HG03457 (cell line): Measurements from ENCODE around the gene KCNMA1.

ENCODE experiments used
- ATAC-seq: cut with Tn5 transposase; IDR thresholded peaks from one replicate; pipeline ENCODE4 v1.9.1; 2021; ENCODE audit warnings: moderate number of reproducible peaks; ENCODE audit not compliant: unreplicated experiment

The KCNMA1 gene

DNA sequence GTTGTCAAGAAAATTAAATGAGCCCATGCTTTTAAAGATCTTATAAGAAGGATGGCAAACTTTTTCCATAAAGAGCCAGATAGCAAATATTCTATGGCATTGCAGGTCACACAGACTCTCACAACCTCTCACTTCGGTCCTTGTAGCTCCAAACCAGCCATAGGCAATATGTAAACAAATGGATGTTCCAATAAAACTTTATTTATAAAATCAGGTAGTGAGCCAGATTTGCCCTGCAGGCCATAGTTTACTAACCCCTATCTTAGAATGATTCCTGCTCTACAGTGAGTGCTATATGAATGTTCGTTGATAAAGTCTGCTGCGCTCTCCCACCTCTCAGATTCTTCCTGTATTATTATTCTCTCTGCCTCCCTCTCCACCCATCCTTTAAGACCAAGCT, 177.7 kb downstream of the KCNMA1 start:
- ATAC-seq: no peak

DNA sequence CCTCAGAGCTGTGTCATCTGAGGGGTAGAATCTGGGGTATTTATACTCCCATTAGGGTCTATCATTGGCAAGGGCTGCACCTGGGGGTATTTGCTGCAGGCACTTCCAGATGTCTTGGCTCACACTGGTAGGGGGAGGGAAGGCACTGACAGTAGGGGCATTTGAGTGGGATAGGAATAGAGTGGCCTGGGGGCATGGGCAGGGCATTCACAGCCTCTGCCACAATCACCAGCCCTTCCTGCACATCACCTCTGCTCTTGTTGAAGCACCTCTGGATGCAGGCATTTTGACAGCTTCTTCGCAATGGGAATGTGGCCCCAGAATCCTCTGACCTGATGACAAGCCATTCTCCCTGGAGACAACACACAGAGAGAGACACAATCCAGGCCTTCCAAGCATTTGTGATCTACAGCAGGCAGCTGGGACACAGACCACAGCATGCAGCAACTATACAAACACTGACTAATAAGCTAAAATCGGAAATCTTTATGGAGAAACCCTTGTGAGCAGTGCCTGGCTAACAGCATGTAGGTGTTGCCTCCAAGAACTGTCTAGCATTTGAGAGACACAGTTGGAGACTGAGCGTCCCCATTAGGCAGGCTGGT, 178.5 kb downstream of the KCNMA1 start:
- no peak for ATAC-seq

DNA sequence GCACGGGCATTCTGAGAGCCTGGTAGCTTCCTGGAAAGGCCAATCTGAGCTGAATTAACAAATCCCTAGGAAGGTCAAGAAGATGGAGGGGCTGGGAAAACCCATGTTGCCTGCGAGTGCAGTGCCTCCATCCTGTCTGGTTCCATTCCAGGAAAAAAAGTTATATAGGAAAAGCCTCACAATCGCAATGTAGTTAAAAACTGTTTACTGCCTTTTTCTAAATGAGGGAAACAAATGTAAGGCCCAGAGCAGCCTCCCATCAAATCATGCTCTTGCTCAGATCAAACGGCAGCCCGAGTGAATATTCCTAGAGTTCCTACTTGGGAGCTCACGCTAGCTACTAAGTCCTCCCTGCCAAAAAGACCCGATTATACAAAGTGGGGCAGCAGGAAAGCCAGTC, 179.9 kb downstream of the KCNMA1 start:
- ATAC-seq: no peak

DNA sequence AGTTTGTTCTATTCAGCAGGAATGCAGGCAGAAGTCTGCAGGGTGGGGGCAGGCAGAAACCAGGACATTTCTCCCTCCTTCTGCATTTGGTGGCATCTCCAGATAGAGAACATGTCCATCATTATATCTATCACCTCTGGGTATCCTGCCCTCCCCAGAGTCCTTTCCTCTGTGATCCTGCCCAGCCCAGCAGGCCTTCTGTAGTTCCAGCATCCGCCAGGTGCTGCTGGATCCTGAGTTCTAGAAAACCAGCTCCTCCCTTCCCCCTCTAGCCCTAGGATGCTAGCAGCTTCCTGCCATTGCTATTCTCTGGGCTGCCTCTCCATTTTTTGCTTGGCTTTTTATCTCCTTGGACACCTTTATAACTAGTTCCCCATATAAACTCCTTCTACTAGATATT, 180.3 kb downstream of the KCNMA1 start:
- no peak for ATAC-seq

DNA sequence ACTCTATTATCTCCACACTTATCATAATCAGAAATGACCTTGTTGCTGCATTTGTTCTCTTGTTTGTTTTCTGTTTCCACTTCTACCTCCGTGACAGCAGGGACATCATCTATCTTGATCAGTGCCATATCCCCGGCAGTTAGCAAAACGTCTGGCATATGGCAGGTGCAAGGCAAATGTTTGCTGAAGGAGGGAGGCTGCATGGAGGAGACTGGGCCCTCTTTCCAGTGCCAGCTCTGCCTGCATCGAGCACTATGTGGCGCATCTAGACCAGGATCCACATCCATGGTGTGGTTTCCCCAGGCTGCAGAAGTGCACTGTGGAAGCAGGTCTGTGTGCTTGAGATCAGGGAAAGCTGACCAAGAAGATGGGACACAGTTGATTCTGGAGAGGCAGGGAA, 181.2 kb downstream of the KCNMA1 start:
- no peak for ATAC-seq

DNA sequence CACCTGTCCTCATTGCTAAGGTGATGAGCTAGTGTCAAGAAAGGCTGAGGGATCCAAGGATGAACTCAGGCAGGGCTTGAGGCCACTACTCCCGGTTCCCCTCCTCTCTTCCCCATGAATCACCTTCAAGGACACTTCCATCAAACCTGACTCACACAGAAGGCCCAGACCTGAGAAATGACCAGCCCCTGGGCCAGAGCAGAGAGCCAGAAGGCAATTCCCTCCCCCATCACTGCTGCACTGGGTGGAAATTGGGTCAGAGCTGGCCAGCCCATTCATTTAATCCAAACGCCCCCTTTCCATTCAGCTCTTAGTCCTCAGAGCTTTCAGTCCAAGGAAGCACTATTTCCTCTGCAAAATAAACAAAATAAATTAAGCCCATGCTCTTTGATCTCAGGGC, 182.0 kb downstream of the KCNMA1 start:
- ATAC-seq: no peak

DNA sequence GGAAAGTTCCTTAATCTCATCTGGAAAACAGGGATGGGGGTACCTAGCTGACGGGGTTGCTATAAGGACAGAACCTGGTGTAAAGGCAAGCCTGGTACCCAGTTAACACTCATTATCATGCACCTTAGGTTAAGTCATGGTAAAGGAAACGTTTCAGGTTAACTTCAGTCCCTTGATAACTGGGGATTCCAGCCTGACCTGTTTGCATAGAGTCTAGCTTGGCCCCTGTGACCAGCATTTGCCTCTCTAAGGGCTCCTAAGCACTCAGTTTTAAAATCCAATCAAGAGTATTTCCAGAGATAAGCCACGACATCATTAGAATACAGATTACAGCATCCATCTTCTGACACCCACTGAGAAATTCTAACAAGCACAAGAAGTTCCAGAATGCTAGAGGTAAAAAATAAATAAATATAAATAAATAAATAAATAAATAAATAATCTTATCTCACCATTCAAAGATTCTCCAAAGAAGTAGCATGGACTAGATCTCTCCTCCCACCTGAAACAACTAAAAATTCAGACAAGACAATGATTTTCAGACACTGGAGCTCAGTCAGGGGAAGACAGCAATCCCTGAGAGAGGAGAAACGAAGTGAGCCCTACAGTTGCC, 184.6 kb downstream of the KCNMA1 start:
- no peak for ATAC-seq

DNA sequence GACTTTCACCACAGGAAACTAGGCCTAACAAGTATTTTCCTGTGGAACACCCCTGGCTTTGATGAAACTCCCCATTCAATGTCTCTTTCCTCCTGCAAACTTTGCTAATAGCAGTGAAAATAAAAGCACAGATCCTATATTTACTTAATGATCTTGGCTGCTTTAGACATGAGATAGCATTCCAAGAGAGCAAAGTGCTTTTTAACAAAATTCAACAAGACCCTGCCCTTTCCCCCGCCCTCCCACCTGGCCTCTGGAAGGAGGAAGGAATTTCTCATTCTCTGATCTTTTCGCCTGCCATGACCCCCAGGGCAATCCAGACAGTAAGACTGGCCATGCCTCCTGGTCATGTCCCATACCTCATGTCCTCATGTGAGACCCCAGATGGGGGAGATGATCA, 185.7 kb downstream of the KCNMA1 start:
- ATAC-seq: no peak

DNA sequence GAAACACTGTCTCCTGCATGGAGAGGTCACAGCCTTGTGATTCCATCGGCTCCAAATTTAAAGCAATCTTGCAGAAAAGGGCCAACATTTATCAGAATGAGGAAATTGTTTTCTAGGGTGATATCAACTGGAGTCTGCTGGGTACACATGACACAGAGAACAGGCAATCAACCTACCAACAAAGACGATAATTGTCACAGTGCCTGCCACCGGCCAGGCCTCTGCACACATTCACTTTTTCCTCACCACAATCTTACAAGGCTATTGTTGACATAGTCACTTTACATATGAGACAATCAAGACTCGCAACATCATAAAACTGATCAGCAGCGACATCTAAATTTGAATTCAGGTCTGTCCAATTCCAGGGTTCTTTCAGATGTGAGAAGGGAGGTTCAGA, 189.4 kb downstream of the KCNMA1 start:
- no peak for ATAC-seq

DNA sequence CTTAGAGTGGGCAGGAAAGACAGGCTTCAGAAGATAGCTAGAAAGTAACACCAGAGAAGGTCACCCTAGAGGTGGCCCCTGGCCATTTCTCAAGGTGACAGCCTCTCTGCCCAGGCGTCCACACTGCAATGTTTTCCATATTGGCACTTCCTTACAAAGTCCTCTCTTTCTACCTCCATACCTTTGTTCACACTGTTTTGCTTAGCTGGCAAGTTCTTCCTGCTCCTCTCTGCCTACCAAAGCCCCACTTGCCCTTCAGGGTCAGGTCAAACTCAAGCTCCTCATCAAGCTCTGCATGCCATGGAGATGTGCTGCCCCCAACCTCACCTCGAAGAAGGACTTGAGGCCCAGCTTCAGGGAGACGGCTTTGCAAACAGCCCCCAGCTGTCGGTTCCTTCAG, 190.9 kb downstream of the KCNMA1 start:
- ATAC-seq: no peak

DNA sequence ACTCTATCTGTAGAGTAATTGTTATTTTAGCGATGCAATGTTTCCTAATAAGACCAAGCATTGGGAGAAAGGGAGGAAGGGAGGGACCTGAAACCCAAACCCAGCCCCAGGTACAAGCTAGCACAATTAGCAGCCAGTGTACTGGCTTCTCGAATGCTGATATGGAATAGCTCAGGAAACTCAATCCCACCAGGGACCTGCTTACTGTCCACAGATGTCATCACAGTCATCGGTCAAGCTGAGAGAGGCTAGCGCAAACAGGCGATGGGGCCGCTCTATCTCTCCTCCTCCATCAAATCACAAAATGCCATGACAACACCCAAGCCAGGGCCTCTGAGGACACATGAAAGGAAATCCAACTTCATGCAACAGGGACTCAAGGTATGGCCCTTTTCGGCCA, 192.1 kb downstream of the KCNMA1 start:
- ATAC-seq: no peak

DNA sequence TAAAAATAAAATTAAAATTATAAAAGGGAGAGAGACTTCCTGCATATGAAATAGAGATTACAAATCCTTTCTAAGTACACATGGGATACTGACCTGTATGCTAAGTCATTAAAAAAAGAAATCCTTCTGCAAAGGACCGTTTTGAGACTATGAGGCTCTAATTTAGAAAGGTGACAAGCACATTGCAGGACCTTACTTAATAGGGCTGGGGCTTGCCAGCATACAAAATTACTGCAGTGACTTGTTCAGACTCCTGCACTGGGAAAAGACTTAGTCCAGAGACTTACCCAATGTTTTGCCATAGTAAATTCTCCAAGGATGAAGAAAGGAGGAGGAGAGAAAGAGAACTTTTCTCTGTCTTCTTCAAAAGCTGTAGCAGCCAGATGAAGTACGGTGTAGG, 193.6 kb downstream of the KCNMA1 start:
- no peak for ATAC-seq

DNA sequence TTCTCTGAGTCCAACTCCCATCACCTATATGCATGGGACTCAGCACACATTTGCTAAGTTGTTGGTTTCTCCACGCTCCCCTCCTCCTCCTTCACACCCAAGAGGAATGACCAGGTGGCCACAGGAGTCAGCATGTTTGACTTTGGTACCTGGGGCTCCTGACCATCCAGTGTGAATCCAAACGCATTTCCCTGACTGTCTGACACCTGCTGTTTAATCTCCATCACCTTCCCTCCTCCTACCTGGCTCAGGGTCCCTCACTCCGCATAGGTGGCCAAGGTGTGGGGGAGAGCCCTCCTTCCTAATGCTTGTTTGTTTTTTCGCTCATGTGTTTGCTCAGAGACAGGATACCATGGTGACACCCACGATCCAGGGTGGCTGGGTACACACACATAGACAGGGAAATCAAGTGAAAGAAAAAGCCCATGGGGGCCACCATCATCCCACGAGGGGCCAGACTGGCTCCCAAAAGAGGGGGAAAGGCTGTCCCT, 194.9 kb downstream of the KCNMA1 start:
- ATAC-seq: no peak

DNA sequence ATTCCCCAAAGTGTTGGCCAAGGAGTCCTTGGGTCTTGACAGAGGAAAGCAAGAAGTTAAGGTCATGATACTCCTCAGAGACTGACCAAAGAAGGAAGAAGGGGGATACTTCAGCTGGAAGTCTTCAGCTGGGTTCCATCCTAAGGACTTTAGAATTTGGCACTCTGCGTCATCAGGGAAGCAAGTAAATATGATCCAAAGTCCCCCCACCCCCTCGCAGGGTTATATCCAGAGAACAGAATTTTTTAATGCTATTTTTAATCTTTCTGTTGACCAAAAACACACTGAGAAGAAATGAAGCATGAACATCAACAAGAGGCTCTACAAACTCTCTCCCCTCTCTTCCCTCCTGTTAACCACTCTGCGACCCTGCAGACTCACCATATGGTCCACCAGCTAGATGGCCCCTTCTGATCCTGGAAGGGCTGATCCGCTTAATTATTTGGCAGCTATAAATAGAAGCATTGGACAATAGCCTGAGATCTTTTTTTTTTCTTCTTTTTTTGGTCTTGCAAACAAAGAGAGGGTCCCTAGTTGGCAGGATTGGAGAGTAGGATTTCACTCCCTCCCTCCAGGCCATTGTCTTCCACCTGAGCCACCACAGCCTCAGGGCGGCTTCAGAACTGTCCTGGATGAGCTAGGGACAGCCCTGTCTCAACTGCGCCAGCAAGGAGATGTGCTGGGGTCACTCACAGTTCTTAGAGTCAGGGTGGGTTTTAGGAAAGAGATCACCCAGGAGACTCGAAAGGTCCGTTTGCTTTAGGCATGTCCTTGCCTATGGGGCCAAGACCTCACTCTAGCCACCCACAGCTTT, 196.0 kb downstream of the KCNMA1 start:
- no peak for ATAC-seq

DNA sequence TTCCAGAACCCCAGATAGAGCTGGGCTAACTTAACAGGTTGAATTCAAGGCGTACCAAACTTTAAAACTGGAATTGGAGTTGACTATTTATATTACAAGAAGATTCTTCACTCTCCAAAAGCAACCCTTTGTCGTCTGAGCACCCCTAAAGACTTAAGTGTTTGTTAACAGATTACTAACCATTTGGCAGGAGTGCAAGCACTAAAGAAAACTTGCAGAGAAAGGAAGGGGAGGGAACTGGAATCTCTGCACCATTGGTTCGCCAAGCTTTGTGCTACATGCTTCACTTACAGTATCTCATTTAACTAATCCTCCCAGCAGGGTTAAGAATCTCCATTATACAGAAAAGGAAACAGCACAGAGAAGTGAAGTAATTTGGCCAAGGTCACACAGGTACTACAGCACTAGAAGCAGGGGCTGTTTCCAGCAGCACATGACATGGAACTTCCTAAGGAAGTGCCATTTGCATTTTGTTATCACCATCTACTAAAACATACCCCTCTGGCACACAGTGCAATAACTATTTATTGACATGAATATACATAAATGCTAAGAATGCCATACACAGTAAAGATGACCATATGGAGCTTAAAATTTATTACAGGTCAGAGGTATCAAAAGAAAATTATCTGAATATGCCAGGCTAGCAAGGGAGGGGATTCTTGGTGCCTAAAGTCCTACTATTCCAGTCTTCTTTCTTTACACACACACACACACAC, 201.2 kb downstream of the KCNMA1 start:
- ATAC-seq: no peak

DNA sequence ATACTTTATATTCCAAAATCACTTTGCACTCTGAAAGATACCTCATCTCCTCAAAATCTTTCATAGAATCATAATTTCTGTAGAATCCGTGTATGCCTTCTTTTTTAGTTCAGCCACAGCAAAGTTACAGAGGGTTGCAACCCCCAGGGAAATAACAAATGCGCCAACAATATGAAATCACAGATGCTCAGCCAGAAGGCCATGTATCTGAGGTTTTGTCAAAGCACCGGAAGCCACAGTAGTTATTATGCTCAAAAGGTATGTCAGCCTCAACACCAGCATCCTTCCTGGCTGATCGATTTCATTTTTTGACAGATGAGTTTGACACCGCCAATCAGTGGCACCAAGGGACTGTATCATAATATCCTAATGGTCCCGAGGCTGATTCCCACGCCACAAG, 204.1 kb downstream of the KCNMA1 start:
- ATAC-seq: no peak

DNA sequence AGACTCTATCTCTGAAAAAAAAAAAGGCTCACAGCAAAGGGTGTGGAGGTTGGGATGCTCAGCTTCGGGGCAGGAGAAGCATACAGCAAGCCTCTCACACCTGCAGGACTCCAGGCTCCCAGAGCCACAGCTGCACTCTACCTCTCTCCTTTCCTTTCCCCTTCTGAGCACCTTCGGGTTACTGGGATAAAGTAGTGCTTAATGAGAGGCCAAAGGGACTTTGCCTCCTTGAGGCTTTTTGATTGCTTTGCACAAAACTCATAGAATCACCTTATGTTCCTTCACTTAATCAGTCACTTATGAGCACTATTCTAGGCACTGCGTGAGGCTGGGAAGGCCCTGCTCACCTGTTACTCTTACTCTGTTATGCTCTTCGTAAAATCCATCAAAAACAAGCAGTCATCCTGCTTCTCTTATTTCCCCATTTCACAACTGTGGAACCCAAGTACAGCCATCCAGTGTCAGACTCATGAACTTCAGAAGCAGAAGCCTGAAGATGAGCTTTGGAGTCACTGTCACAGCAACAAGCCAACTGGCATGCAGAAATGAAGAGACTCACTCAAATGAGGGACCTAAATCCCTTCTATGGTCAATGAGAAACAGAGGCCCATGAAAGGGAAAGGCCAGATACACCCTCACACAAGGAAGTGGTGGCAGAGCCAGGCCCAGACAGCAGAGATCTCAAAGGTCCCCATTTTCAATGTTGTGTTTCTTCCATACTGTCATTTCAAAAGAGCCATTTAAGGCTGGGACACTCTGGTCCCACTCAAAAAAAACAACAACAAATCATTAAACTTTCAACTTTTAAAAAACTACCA, 205.4 kb downstream of the KCNMA1 start:
- ATAC-seq: no peak

DNA sequence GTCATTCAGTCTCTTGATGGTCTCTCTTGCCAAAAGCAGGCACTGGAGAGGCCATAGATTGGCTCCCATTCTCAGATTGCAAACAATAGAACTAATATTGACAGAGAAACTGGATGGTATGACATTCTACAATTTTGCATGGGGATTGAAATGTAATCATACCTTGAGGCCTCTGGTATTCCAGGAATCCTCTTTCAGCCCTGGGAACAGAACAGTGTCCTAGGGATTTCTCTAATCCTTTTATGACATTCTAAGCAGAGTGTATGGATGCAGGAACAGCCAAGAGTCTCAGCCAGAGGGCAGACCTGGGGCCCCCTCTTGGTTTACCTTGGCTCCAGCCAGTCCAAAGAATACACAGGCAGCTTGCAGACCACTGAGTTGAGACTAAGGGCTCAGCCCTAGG, 206.4 kb downstream of the KCNMA1 start:
- ATAC-seq: no peak

DNA sequence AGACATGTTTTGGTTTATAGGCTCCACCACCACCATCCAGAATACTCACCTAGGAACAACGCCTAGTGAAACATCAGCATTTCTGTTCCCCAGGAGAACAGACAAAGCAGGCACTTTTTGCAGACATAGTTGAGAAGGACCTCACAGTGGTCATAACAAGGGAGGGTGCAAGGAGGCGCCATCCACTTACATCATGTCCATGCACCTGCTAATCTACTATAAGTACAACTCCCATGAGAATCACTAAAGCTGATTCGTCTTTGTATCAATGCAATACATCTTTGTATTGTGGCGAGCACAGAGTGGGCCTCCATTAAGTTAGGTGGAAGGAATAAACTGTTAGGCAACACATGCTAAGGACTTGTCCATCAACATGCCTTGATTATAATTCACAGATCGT, 207.1 kb downstream of the KCNMA1 start:
- no peak for ATAC-seq

DNA sequence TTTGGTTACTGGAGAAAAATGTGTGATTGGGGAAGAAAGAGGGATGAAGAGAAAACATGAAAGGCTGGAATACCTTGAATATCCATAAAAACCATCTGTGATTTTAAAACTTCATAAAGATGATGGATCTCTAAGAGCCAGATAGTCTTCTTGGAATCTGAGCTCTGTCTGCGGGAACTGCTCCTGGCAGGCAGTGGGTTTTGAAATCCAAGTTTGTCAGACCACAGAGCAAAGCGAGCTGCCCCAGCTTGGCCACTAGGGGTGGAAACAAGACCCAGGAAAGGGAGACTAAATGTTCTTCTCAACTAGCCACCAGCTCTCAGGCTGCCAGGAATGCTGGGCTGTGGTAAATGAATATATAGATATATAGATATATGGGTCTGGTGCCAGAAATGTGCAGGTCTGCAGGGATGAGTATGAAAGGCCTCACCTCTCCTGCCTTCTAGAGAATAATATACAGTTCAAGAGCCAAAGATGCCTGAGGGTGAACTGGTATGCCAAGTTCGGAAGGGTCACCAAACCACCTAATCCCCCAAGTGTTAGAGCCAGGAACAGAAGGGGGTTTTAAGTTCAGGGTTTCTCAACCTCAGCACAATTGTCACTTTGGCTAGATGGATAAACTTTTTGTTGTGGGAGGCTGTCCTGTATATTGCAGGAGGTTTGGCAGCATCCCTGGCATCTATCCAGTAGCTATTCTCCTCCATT, 208.8 kb downstream of the KCNMA1 start:
- no peak for ATAC-seq
